Fibroblast of the aortic adventitia (primary cell): Measurements from ENCODE around the gene RPS15. TPM values are rescaled to one million over a fixed set of nuclear protein-coding genes. Genes with fewer than 3 reads are reported as not detected.
A peak's percentile ranks its signal among the peaks of the same experiment; 100 is the strongest.

Source experiments
- DNase-seq: peaks from one replicate; pipeline ENCODE4 v3.0.0-alpha.2; 2010; ENCODE audit warnings: low read depth
- H3K4me3 ChIP-seq: 2 replicates; pipeline ENCODE4 v1.5.1; 2011; ENCODE audit warnings: low read depth, mild to moderate bottlenecking, control low read depth, low read length, moderate library complexity
- CTCF ChIP-seq: IDR thresholded peaks from 2 replicates; pipeline ENCODE4 v1.5.1; 2011; ENCODE audit warnings: mild to moderate bottlenecking, low read length, control low read depth, inconsistent platforms; ENCODE audit not compliant: insufficient read depth
- total RNA-seq: library from RNA; depleted of rRNA; stranded (reverse); fragments of >200 nt; gene quantifications from 2 replicates; pipeline ENCODE4 v1.2.3, GENCODE V29; 2012; ENCODE audit warnings: low replicate concordance

RPS15 gene
- total RNA-seq, 1 donor = 712 TPM

DNA sequence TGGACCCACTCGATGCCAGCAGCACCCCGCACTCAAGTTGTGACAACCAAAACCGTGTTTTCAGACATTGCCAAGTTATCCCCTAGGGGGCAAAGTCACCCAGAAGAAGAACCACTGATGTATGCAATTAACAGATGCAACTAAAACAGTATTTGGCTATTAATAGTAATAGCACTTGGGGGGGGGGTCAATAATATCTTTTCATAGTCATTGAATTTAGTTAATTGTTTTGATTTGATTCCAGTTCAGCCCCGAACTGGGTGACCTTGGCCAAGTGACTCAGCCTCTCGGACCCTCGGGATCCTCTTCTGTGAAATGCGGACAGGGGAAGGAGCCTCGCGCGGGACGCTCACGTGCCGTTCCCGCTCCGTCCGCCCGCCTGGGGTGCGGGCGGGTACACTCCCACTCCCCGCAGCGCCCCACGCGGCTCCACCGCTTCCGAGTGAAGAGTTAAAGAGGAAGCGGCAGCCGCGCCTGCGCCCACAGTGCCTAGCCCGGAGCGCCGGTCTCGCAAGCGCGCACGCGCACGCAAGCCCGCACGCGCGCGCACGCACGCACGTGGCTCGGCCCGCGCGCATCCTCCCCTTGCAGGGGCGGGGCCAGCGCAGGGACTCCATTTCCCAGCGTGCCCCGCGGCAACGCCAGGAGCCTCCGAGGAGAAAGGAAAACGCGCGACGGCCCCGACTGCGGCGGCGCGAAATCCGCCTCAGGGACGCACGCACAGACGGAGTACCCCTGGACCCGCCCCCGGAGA lies 31.2 kb upstream of the RPS15 start:
- DNase-seq = peak; percentile 97
- peak overlapping the region; percentile 71 for H3K4me3 ChIP-seq
- peak; percentile 10 for TF ChIP-seq CTCF

DNA sequence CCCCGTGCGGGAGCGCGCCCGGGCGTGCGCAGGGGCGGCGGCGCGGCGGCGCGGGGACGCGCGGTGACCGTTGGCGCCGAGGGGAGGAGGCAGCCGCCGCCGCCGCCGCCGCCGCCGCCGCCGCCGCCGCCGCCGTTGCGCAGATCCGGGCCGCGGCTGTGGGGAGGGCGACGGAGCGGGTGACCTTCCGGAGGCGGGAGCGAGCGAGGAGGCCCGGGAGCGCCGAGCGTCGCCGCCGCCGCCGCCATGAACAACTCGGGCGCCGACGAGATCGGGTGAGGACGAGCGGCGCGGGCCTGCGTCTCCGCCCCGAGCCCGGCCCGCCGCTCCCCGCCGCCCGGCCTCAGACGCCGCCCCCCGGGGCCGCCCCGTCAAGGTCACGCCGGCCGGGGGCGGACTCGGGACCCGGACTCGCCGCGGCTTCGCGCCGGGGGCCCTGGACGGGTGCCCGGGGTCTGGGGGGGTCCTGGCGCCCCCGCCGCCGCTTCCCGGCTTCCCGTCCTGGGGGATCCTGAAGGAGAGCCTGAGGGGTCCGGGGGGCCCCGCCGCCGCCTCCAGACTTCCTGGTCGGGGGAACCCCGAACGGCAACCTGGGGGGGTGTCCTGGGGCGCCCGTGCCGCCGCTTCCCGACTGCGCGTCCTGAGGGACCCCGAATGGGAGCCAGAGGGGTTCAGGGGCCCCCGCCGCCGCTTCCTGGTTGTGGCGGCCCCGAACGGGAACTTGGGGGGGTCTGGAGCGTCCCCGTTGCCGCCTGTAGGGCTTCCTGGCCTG lies 30.5 kb upstream of the RPS15 start, which contains the start of gene DAZAP1:
Gene DAZAP1, plus strand, starts transcription at position 59 of the 772 bp plus-strand sequence. Its CDS starts 188 bp downstream, at position 247.
- no peak for TF ChIP-seq CTCF

GRCh38 chr19:1408300-1409203 lies 29.6 kb upstream of the RPS15 start:
- H3K4me3 ChIP-seq = peak overlapping the region; percentile 79
- no peak for TF ChIP-seq CTCF
- peak; percentile 66 for DNase-seq

More for the DNA sequence above, 30.5 kb upstream of the RPS15 start, which contains the start of gene DAZAP1:
- H3K4me3 ChIP-seq = peak within 1 kb of the TSS; percentile 79
- no peak for DNase-seq

GRCh38 chr19:1409204-1410005 lies 28.8 kb upstream of the RPS15 start:
- no peak for DNase-seq
- no peak for TF ChIP-seq CTCF
- peak overlapping the region; percentile 79 for H3K4me3 ChIP-seq

- TF ChIP-seq CTCF = no peak
- DNase-seq = no peak
- H3K4me3 ChIP-seq = peak overlapping the region; percentile 79
Observed at GRCh38 chr19:1410136-1410786, 27.9 kb upstream of the RPS15 start.
